ENCODE data around the gene KRT23. TPM values are rescaled to one million over a fixed set of nuclear protein-coding genes. Genes with fewer than 3 reads are reported as not detected.
A peak's percentile ranks its signal among the peaks of the same experiment; 100 is the strongest.

The KRT23 gene
- total RNA-seq, 1 donor, result 0.36 TPM

GRCh38 chr17:40974366-40974765 is 36.9 kb upstream of the KRT23 start:
- no peak for TF ChIP-seq CTCF (IDR thresholded peaks at IDR 0.05; ENCODE audit: extremely low read depth, low read depth, low read length)
- H3K79me2 ChIP-seq (ENCODE audit: insufficient read depth, low read length), result no peaks in the 10 kb centered on the region
- no peak overlapping the region for H2AFZ ChIP-seq (ENCODE audit: low read length)
- no peaks in the 10 kb centered on the region for H3K27me3 ChIP-seq (ENCODE audit: insufficient read depth, low read length)
- no peaks in the 10 kb centered on the region for H3K9me3 ChIP-seq (ENCODE audit: low read depth, low read length)
- H3K36me3 ChIP-seq (ENCODE audit: insufficient read depth, low read length), result no peaks in the 10 kb centered on the region
- H3K4me3 ChIP-seq (ENCODE audit: insufficient read depth, low read length), result no peak overlapping the region
- no peaks in the 10 kb centered on the region for H3K4me1 ChIP-seq (ENCODE audit: insufficient read depth, low read length)
- no peaks in the 10 kb centered on the region for H4K20me1 ChIP-seq (ENCODE audit: insufficient read depth, low read length)
- no peak overlapping the region for H3K4me2 ChIP-seq (ENCODE audit: insufficient read depth, low read length)
- H3K27ac ChIP-seq (ENCODE audit: low read depth, low read length), result no peak overlapping the region
- no peak for DNase-seq (ENCODE audit: insufficient read length, low spot score, missing footprints)

GRCh38 chr17:40967582-40967981 is 30.1 kb upstream of the KRT23 start:
- H3K27ac ChIP-seq (ENCODE audit: low read depth, low read length), result no peak overlapping the region
- H3K36me3 ChIP-seq (ENCODE audit: insufficient read depth, low read length), result no peaks in the 10 kb centered on the region
- no peak overlapping the region for H3K4me3 ChIP-seq (ENCODE audit: insufficient read depth, low read length)
- no peaks in the 10 kb centered on the region for H3K79me2 ChIP-seq (ENCODE audit: insufficient read depth, low read length)
- TF ChIP-seq CTCF (IDR thresholded peaks at IDR 0.05; ENCODE audit: extremely low read depth, low read depth, low read length), result no peak
- no peaks in the 10 kb centered on the region for H4K20me1 ChIP-seq (ENCODE audit: insufficient read depth, low read length)
- DNase-seq (ENCODE audit: insufficient read length, low spot score, missing footprints), result no peak
- H3K27me3 ChIP-seq (ENCODE audit: insufficient read depth, low read length), result no peaks in the 10 kb centered on the region
- no peak overlapping the region for H3K4me2 ChIP-seq (ENCODE audit: insufficient read depth, low read length)
- H3K4me1 ChIP-seq (ENCODE audit: insufficient read depth, low read length), result no peaks in the 10 kb centered on the region
- H2AFZ ChIP-seq (ENCODE audit: low read length), result no peak overlapping the region
- no peaks in the 10 kb centered on the region for H3K9me3 ChIP-seq (ENCODE audit: low read depth, low read length)

- no peak for DNase-seq (ENCODE audit: insufficient read length, low spot score, missing footprints)
- no peak within 1 kb of the TSS for H3K4me3 ChIP-seq (ENCODE audit: insufficient read depth, low read length)
- no peaks in the 10 kb centered on the region for H3K9me3 ChIP-seq (ENCODE audit: low read depth, low read length)
- H4K20me1 ChIP-seq (ENCODE audit: insufficient read depth, low read length), result no peaks in the 10 kb centered on the region
- H3K36me3 ChIP-seq (ENCODE audit: insufficient read depth, low read length), result no peaks in the 10 kb centered on the region
- H3K27ac ChIP-seq (ENCODE audit: low read depth, low read length), result no peak within 1 kb of the TSS
- no peaks in the 10 kb centered on the region for H3K27me3 ChIP-seq (ENCODE audit: insufficient read depth, low read length)
- no peak for TF ChIP-seq CTCF (IDR thresholded peaks at IDR 0.05; ENCODE audit: extremely low read depth, low read depth, low read length)
- H2AFZ ChIP-seq (ENCODE audit: low read length), result no peak within 1 kb of the TSS
- H3K4me2 ChIP-seq (ENCODE audit: insufficient read depth, low read length), result no peak within 1 kb of the TSS
- H3K79me2 ChIP-seq (ENCODE audit: insufficient read depth, low read length), result no peaks in the 10 kb centered on the region
- H3K4me1 ChIP-seq (ENCODE audit: insufficient read depth, low read length), result no peaks in the 10 kb centered on the region
Measured at GRCh38 chr17:40966848-40967247, 29.4 kb upstream of the KRT23 start, which contains the start of gene KRT39. KRT39 (minus strand) TSS chr17:40966948; CDS start chr17:40966856, 92 bp downstream.

- Histone ChIP-seq H3K27ac (ENCODE audit: low read depth, low read length) (no peak overlapping the region), H3K9me3 (ENCODE audit: low read depth, low read length) (no peaks in the 10 kb centered on the region), H3K4me1 (ENCODE audit: insufficient read depth, low read length) (peaks cover 6% of the 10 kb centered on the region), H3K27me3 (ENCODE audit: insufficient read depth, low read length) (no peaks in the 10 kb centered on the region), H2AFZ (ENCODE audit: low read length) (peak overlapping the region; percentile 49), H3K79me2 (ENCODE audit: insufficient read depth, low read length) (no peaks in the 10 kb centered on the region), H3K4me2 (ENCODE audit: insufficient read depth, low read length) (no peak overlapping the region), H3K4me3 (ENCODE audit: insufficient read depth, low read length) (no peak overlapping the region), H3K36me3 (ENCODE audit: insufficient read depth, low read length) (no peaks in the 10 kb centered on the region), H4K20me1 (ENCODE audit: insufficient read depth, low read length) (no peaks in the 10 kb centered on the region)
- no peak for DNase-seq (ENCODE audit: insufficient read length, low spot score, missing footprints)
- TF ChIP-seq CTCF (IDR thresholded peaks at IDR 0.05; ENCODE audit: extremely low read depth, low read depth, low read length), result peak; percentile 53
Measured at GRCh38 chr17:40963838-40964237, 26.4 kb upstream of the KRT23 start.

Data from osteoblast (primary cell).